Right atrium auricular region (tissue), 2 donors: Measurements from ENCODE around the gene MLLT10. TPM values are rescaled to one million over a fixed set of nuclear protein-coding genes. Genes with fewer than 3 reads are reported as not detected.

ENCODE experiments used
- DNase-seq: peaks from one replicate; pipeline ENCODE4 v3.0.0-alpha.2; 2019; ENCODE audit warnings: low spot score
- H3K27ac ChIP-seq, 2 donors: fragments of 200-600 bp; sonication (generic); 1 replicate in 1 of 2; 2 replicates in 1 of 2; pipeline ENCODE4 v1.5.1; 2016 to 2019
- H3K27me3 ChIP-seq, 2 donors: fragments of 200-600 bp; sonication (generic); one replicate each; pipeline versions ENCODE4 v1.5.1 to v1.6.0; 2017 to 2019
- H3K36me3 ChIP-seq: fragments of 200-600 bp; sonication (generic); one replicate; pipeline ENCODE4 v1.5.1; 2016
- H3K4me1 ChIP-seq, 2 donors: fragments of 200-600 bp; sonication (generic); one replicate each; pipeline versions ENCODE4 v1.5.1 to v1.6.0; 2017 to 2019
- H3K4me3 ChIP-seq, 2 donors: fragments of 200-600 bp; sonication (generic); 1 replicate in 1 of 2; 2 replicates in 1 of 2; pipeline ENCODE4 v1.5.1; 2017 to 2019; ENCODE audit warnings: mild to moderate bottlenecking in 1 of 2, moderate library complexity in 1 of 2
- H3K9me3 ChIP-seq, 2 donors: fragments of 200-600 bp; sonication (generic); one replicate each; pipeline ENCODE4 v1.5.1; 2019
- CTCF ChIP-seq, 2 donors: fragments of 200-600 bp; sonication (generic); IDR thresholded peaks; one replicate each; pipeline ENCODE4 v1.5.1; 2019; ENCODE audit warnings: antibody characterized with exemption in 2 of 2
- total RNA-seq, 2 donors: library from RNA; depleted of rRNA; stranded (reverse); fragments of >200 nt; gene quantifications; one replicate each; pipeline ENCODE4 v1.1.0, GENCODE V29; 2016

Gene MLLT10
- total RNA-seq, 2 donors from 2014 or later = 18.8 to 27.2 TPM

- Histone ChIP-seq H3K4me3 (peak overlapping the region; percentile 23 to 48), H3K27me3 (no peaks in the 10 kb centered on the region), H3K27ac (peak overlapping the region; percentile 22 to 32), H3K36me3 (no peaks in the 10 kb centered on the region), H3K9me3 (no peaks in the 10 kb centered on the region), H3K4me1 (peaks cover 0 to 24% of the 10 kb centered on the region in 2 donors)
- TF ChIP-seq CTCF (IDR thresholded peaks at IDR 0.05) = no peak
- DNase-seq = no peak
Observed at GRCh38 chr10:21499701-21500577, 34.1 kb upstream of the MLLT10 start.

- Histone ChIP-seq H3K4me3 (peak overlapping the region; percentile 23 to 48), H3K27me3 (no peaks in the 10 kb centered on the region), H3K27ac (peak overlapping the region; percentile 22 to 32), H3K9me3 (no peaks in the 10 kb centered on the region), H3K4me1 (peaks cover 0 to 20% of the 10 kb centered on the region in 2 donors), H3K36me3 (no peaks in the 10 kb centered on the region)
- no peak for DNase-seq
- TF ChIP-seq CTCF (IDR thresholded peaks at IDR 0.05) = no peak
Observed at GRCh38 chr10:21500578-21500910, 33.5 kb upstream of the MLLT10 start.

- H3K4me3 ChIP-seq = no peak overlapping the region
- no peaks in the 10 kb centered on the region for H3K36me3 ChIP-seq
- H3K27me3 ChIP-seq = no peaks in the 10 kb centered on the region
- peaks cover 0 to 25% of the 10 kb centered on the region in 2 donors for H3K4me1 ChIP-seq
- no peak overlapping the region for H3K27ac ChIP-seq
- H3K9me3 ChIP-seq = no peaks in the 10 kb centered on the region
- no peak for TF ChIP-seq CTCF (IDR thresholded peaks at IDR 0.05)
- no peak for DNase-seq
Observed at GRCh38 chr10:21501091-21501490, 32.9 kb upstream of the MLLT10 start.

- H3K36me3 ChIP-seq = no peaks in the 10 kb centered on the region
- no peak overlapping the region for H3K4me3 ChIP-seq
- H3K4me1 ChIP-seq = peaks cover 0 to 29% of the 10 kb centered on the region in 2 donors
- no peak for DNase-seq
- no peak for TF ChIP-seq CTCF (IDR thresholded peaks at IDR 0.05)
- H3K9me3 ChIP-seq = no peaks in the 10 kb centered on the region
- no peaks in the 10 kb centered on the region for H3K27me3 ChIP-seq
- no peak overlapping the region for H3K27ac ChIP-seq
Observed at GRCh38 chr10:21501731-21502347, 32.2 kb upstream of the MLLT10 start.

- TF ChIP-seq CTCF (IDR thresholded peaks at IDR 0.05) = no peak
- Histone ChIP-seq H3K36me3 (no peaks in the 10 kb centered on the region), H3K4me1 (peaks cover 0 to 26% of the 10 kb centered on the region in 2 donors), H3K9me3 (no peaks in the 10 kb centered on the region), H3K27ac (no peak overlapping the region), H3K4me3 (no peak overlapping the region), H3K27me3 (no peaks in the 10 kb centered on the region)
- DNase-seq = no peak
Observed at GRCh38 chr10:21502348-21502740, 31.7 kb upstream of the MLLT10 start.
